GM12878 (cell line): ENCODE measurements around the gene ETV1.

Experiments used
- CREB1 ChIP-seq: IDR thresholded peaks from 2 replicates; pipeline ENCODE4 v1.6.1; 2012; ENCODE audit warnings: low read depth, mild to moderate bottlenecking, inconsistent platforms
- CTCF ChIP-seq, 3 experiments: IDR thresholded peaks in 2 of 3; conservative IDR thresholded peaks in 1 of 3; 2 replicates each; pipeline ENCODE4 v1.5.1; 2011; ENCODE audit warnings: low read depth in 3 of 3, low read length in 3 of 3, mild to moderate bottlenecking in 3 of 3, control low read depth in 2 of 3, moderate library complexity in 2 of 3, inconsistent platforms in 1 of 3, mixed read lengths in 1 of 3; ENCODE audit not compliant: control insufficient read depth in 2 of 3, insufficient read depth in 1 of 3; ENCODE audit errors: extremely low read depth in 1 of 3
- EP300 ChIP-seq, 2 experiments: fragments of 150-350 bp in 1 of 2; IDR thresholded peaks; 2 replicates each; pipeline ENCODE4 v1.6.1; 2011 to 2012; ENCODE audit warnings: low read depth in 2 of 2, low read length in 2 of 2, borderline replicate concordance in 1 of 2, improper control_type of control experiment in 1 of 2, inconsistent platforms in 1 of 2; ENCODE audit not compliant: control insufficient read depth in 1 of 2
- JUNB ChIP-seq: IDR thresholded peaks from 2 replicates; pipeline ENCODE4 v1.6.1; 2016; ENCODE audit warnings: antibody characterized with exemption, mild to moderate bottlenecking
- NFYB ChIP-seq: IDR thresholded peaks from 2 replicates; pipeline ENCODE4 v1.6.1; 2011; ENCODE audit warnings: low read depth, mild to moderate bottlenecking, low read length, improper control_type of control experiment, moderate library complexity; ENCODE audit not compliant: insufficient read depth
- POLR2AphosphoS5 ChIP-seq: IDR thresholded peaks from 2 replicates; pipeline ENCODE4 v1.6.1; 2011; ENCODE audit warnings: mild to moderate bottlenecking, low read length, inconsistent platforms
- RUNX3 ChIP-seq: IDR thresholded peaks from 2 replicates; pipeline ENCODE4 v1.6.1; 2012; ENCODE audit warnings: low read length, inconsistent platforms
- SKIL ChIP-seq: fragments of 450-650 bp; IDR thresholded peaks from 2 replicates; pipeline ENCODE4 v1.6.1; 2017; ENCODE audit warnings: mild to moderate bottlenecking, low read depth, inconsistent platforms; ENCODE audit not compliant: poor library complexity, severe bottlenecking
- TAF1 ChIP-seq: IDR thresholded peaks from 2 replicates; pipeline ENCODE4 v1.6.1; 2011; ENCODE audit warnings: mild to moderate bottlenecking, low read depth, low read length, borderline replicate concordance
- USF2 ChIP-seq: IDR thresholded peaks from 2 replicates; pipeline ENCODE4 v1.6.1; 2011; ENCODE audit warnings: low read depth, low read length, improper control_type of control experiment, borderline replicate concordance

- no peak for TF ChIP-seq CTCF (IDR thresholded peaks at IDR 0.05 in 2 of 3, conservative IDR thresholded peaks at IDR 0.05 in 1 of 3; ENCODE audit: control insufficient read depth in 2 of 3, extremely low read depth in 1 of 3, insufficient read depth in 1 of 3, low read depth in 3 of 3, low read length in 3 of 3)
- TF ChIP-seq TAF1, result no peak
- TF ChIP-seq POLR2AphosphoS5, result no peak
- no peak for TF ChIP-seq JUNB
- TF ChIP-seq EP300 (IDR thresholded peaks at IDR 0.05; ENCODE audit: borderline replicate concordance in 1 of 2, control insufficient read depth in 1 of 2, low read depth in 2 of 2, low read length in 2 of 2), result no peak
- no peak for TF ChIP-seq RUNX3
- no peak for TF ChIP-seq CREB1
- TF ChIP-seq USF2, result no peak
- TF ChIP-seq SKIL, result no peak
- TF ChIP-seq NFYB, result no peak
These were observed 90.4 kb downstream of the ETV1 start for GRCh38 chr7:13898957-13899670.
